HEK293 (cell line): ENCODE data around the gene ARHGAP8.

Source experiments
- CTCF ChIA-PET: fragments of 350-600 bp; formaldehyde crosslinking; extraction: SDS; loops from one replicate; lab custom pipeline; 2021; ENCODE audit warnings: antibody characterized with exemption; lab: Yijun Ruan, JAX
- POLR2A ChIA-PET: fragments of 300-600 bp; formaldehyde crosslinking; extraction: SDS; loops from one replicate; lab custom pipeline; 2020; ENCODE audit warnings: antibody characterized with exemption, inconsistent platforms; lab: Yijun Ruan, JAX
- H3K27ac ChIP-seq: fragments of 200-500 bp; sonication (Bioruptor generic); 2 replicates; pipeline ENCODE4 v1.5.1; 2014; ENCODE audit warnings: low read depth, low read length, control low read depth, inconsistent platforms; ENCODE audit errors: extremely low read depth
- H3K36me3 ChIP-seq, 2 experiments: fragments of 200-500 bp in 1 of 2; sonication (Bioruptor generic) in 1 of 2; 1 replicate in 1 of 2; 2 replicates in 1 of 2; pipeline ENCODE4 v1.5.1; 2014 to 2017; ENCODE audit warnings: inconsistent platforms in 2 of 2, low read length in 2 of 2; ENCODE audit not compliant: control insufficient read depth in 2 of 2, insufficient read depth in 1 of 2
- H3K4me1 ChIP-seq: fragments of 200-500 bp; sonication (Bioruptor generic); 2 replicates; pipeline ENCODE4 v1.5.1; 2014; ENCODE audit warnings: mild to moderate bottlenecking, low read length, inconsistent platforms; ENCODE audit not compliant: control insufficient read depth, insufficient read depth
- H3K4me3 ChIP-seq: 2 replicates; pipeline ENCODE4 v1.5.1; 2011; ENCODE audit warnings: low read depth, mild to moderate bottlenecking, control low read depth, low read length, moderate library complexity
- H3K9me3 ChIP-seq: fragments of 200-500 bp; sonication (Bioruptor generic); 2 replicates; pipeline ENCODE4 v1.5.1; 2014; ENCODE audit warnings: low read depth, low read length, inconsistent platforms; ENCODE audit not compliant: control insufficient read depth, insufficient read depth
- SP7 ChIP-seq: fragments of 450-650 bp; formaldehyde crosslinking; IDR thresholded peaks from 2 replicates; pipeline ENCODE4 v1.5.1; 2016; ENCODE audit warnings: missing biosample characterization, missing genetic modification characterization
- TCF7L2 ChIP-seq: IDR thresholded peaks from 2 replicates; pipeline ENCODE4 v1.6.1; 2011; ENCODE audit warnings: low read depth, mild to moderate bottlenecking, inconsistent platforms, low read length, moderate library complexity, borderline replicate concordance
- ZBTB20 ChIP-seq: fragments of 450-650 bp; formaldehyde crosslinking; IDR thresholded peaks from 2 replicates; pipeline ENCODE4 v1.5.1; 2016; ENCODE audit warnings: missing biosample characterization, missing genetic modification characterization
- ZBTB49 ChIP-seq: fragments of 450-650 bp; formaldehyde crosslinking; IDR thresholded peaks from 2 replicates; pipeline ENCODE4 v1.5.1; 2016; ENCODE audit warnings: missing biosample characterization, missing genetic modification characterization, low read depth
- ZNF146 ChIP-seq: fragments of 450-650 bp; formaldehyde crosslinking; IDR thresholded peaks from 2 replicates; pipeline ENCODE4 v1.5.1; 2016; ENCODE audit warnings: missing biosample characterization, missing genetic modification characterization
- ZNF148 ChIP-seq: fragments of 450-650 bp; formaldehyde crosslinking; IDR thresholded peaks from 2 replicates; pipeline ENCODE4 v1.5.0; 2017; ENCODE audit warnings: missing biosample characterization, missing genetic modification characterization, borderline replicate concordance
- ZNF280C ChIP-seq: fragments of 450-650 bp; formaldehyde crosslinking; IDR thresholded peaks from 2 replicates; pipeline ENCODE4 v1.5.1; 2016; ENCODE audit warnings: missing biosample characterization, missing genetic modification characterization
- ZNF488 ChIP-seq: fragments of 450-650 bp; formaldehyde crosslinking; IDR thresholded peaks from 2 replicates; pipeline ENCODE4 v1.5.1; 2016; ENCODE audit warnings: missing biosample characterization, missing genetic modification characterization
- ZNF501 ChIP-seq: fragments of 450-650 bp; formaldehyde crosslinking; IDR thresholded peaks from 2 replicates; pipeline ENCODE4 v1.5.1; 2016; ENCODE audit warnings: missing biosample characterization, missing genetic modification characterization
- ZNF513 ChIP-seq: fragments of 450-650 bp; IDR thresholded peaks from 2 replicates; pipeline ENCODE4 v1.5.1; 2018; ENCODE audit warnings: missing biosample characterization, missing genetic modification characterization
- ZNF596 ChIP-seq: fragments of 450-650 bp; IDR thresholded peaks from 2 replicates; pipeline ENCODE4 v1.5.0; 2018; ENCODE audit warnings: missing biosample characterization, mild to moderate bottlenecking, missing genetic modification characterization, moderate library complexity
- ZNF837 ChIP-seq: fragments of 450-650 bp; formaldehyde crosslinking; IDR thresholded peaks from 2 replicates; pipeline ENCODE4 v1.5.1; 2016; ENCODE audit warnings: missing biosample characterization, missing genetic modification characterization

ARHGAP8 gene

GRCh38 chr22:44821741-44822475 lies 69.5 kb downstream of the ARHGAP8 start:
- TF ChIP-seq ZNF280C (tag by site-specific recombination) (no peak), SP7 (tag by site-specific recombination) (no peak), ZNF146 (tag by site-specific recombination) (no peak), ZNF596 (tag by site-specific recombination) (no peak), ZBTB49 (no peak), TCF7L2 (no peak), ZNF501 (tag by site-specific recombination) (no peak), ZBTB20 (tag by site-specific recombination) (no peak)
- POLR2A ChIA-PET = no interaction called here
- Histone ChIP-seq H3K9me3 (no peaks in the 10 kb centered on the region), H3K4me3 (no peak overlapping the region), H3K27ac (no peak overlapping the region), H3K4me1 (no peaks in the 10 kb centered on the region), H3K36me3 (peaks cover 0 to 3% of the 10 kb centered on the region in 2 experiments; a peak in 2 of 3 replicates)
- CTCF ChIA-PET = interaction anchor here (0.9 to 2.1 kb wide), 8 partner anchors 8 to 343 kb away, joined by 3 to 21 read pairs (median 4); no protein-coding TSS in a partner anchor

GRCh38 chr22:44822534-44822933 lies 70.2 kb downstream of the ARHGAP8 start:
- Histone ChIP-seq H3K4me3 (no peak overlapping the region), H3K36me3 (peaks cover 0 to 3% of the 10 kb centered on the region in 2 experiments; a peak in 2 of 3 replicates), H3K27ac (no peak overlapping the region), H3K9me3 (no peaks in the 10 kb centered on the region), H3K4me1 (no peaks in the 10 kb centered on the region)
- POLR2A ChIA-PET = no interaction called here
- TF ChIP-seq ZNF148 (tag by site-specific recombination) = no peak
- CTCF ChIA-PET = interaction anchor here (0.5 to 0.9 kb wide), 3 partner anchors 44 to 342 kb away, joined by 3 to 6 read pairs (median 4); no protein-coding TSS in a partner anchor

- Histone ChIP-seq H3K9me3 (no peaks in the 10 kb centered on the region), H3K4me3 (no peak overlapping the region), H3K27ac (no peak overlapping the region), H3K36me3 (peaks cover 0 to 3% of the 10 kb centered on the region in 2 experiments; a peak in 2 of 3 replicates), H3K4me1 (no peaks in the 10 kb centered on the region)
- POLR2A ChIA-PET = interaction anchor here (1.1 kb wide), 1 partner anchor 14 kb away, joined by 4 read pairs; no protein-coding TSS in a partner anchor
- TF ChIP-seq ZNF488 (no peak), ZNF837 (no peak), ZNF513 (tag by site-specific recombination) (no peak)
- CTCF ChIA-PET = interaction anchor here (0.6 kb wide), 2 partner anchors 70 to 90 kb away, joined by 3 read pairs; no protein-coding TSS in a partner anchor
Measured at GRCh38 chr22:44823396-44823795, 71.0 kb downstream of the ARHGAP8 start.
